ENCODE data around the gene ZNF462.
A peak's percentile ranks its signal among the peaks of the same experiment; 100 is the strongest.
"Not testable (repeated sequence)": the region's sequence is repeated elsewhere in the genome, so short reads cannot be mapped to it uniquely, and the experiment has no call there.

ZNF462 gene

GRCh38 chr9:106889061-106889590 is 26.2 kb downstream of the ZNF462 start:
- no peak for ATAC-seq

DNA sequence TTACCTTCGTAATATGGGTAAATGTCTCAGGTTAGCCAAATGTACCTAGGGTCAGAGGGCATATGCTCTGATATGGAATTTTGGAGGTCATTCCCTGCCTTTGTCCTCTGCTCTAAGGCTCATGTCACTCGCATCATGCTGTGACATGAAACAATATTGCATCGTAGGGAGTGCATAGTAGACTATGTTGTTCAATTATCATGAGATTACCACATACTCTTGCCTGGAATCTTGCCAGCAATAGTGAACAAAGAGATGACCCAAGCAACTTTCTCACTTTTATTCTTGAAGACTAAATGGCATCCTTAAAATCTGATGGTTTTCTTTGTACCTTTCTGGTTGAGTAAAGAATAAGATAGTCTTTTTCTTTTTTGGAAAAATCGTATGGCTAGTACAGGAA is 27.6 kb downstream of the ZNF462 start:
- ATAC-seq = no peak

GRCh38 chr9:106891286-106891685 is 28.3 kb downstream of the ZNF462 start:
- ATAC-seq = no peak

GRCh38 chr9:106892632-106893031 is 29.7 kb downstream of the ZNF462 start:
- ATAC-seq = no peak

DNA sequence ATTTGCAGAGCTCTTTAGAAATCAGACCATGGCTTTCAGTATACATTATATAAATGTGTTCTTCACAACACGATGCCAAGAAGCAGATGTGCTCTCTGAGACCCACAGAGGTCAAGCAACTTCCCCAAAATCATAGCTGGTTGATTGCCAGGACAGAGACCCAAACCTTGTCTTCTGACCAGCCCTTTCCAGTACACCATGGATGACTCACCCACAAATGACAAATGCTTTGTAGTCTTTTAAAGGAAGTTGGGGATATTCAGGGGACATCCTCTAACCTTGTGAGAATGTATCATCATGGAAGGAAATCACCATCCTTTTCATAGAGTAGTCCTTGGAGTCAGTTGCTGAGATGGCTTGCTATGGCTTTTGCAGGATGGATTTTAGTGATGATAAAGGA is 30.1 kb downstream of the ZNF462 start:
- no peak for ATAC-seq

GRCh38 chr9:106896695-106897094 is 33.7 kb downstream of the ZNF462 start:
- ATAC-seq = no peak

GRCh38 chr9:106897236-106897635 is 34.3 kb downstream of the ZNF462 start:
- ATAC-seq = no peak

DNA sequence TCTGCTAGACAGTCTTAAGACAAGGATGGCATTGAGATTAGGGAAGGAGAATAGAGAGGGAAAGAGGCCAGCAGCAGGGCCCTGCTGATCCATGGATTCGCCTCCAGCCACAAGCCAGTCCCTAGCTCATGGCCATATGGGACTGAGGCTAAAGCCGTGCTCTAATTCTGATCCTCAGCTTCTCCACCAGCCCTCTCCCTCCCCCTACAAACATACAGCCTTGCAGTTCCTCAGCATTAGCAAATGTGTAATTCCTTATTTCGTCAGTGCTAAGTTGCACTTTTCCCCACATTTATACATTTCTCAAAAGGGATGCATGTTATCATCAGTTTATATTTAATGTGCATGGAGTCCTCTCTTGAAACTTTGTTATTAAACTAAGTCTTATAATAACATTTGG is 34.8 kb downstream of the ZNF462 start:
- ATAC-seq = no peak

DNA sequence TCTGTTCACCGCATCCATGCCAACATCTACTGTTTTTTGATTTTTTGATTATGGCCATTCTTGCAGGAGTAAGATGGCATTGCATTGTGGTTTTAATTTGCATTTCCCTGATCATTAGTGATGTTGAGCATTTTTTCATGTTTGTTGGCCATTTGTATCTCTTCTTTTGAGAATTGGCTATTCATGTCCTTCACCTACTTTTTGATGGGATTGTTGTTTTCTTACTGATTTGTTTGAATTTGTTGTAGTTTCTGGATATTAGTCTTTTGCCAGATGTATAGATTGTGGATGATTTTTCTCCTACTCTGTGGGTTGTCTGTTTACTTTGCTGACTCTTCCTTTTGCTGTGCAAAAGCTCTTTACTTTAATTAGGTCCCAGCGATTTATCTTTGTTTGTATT is 37.6 kb downstream of the ZNF462 start:
- ATAC-seq = not testable (repeated sequence)

DNA sequence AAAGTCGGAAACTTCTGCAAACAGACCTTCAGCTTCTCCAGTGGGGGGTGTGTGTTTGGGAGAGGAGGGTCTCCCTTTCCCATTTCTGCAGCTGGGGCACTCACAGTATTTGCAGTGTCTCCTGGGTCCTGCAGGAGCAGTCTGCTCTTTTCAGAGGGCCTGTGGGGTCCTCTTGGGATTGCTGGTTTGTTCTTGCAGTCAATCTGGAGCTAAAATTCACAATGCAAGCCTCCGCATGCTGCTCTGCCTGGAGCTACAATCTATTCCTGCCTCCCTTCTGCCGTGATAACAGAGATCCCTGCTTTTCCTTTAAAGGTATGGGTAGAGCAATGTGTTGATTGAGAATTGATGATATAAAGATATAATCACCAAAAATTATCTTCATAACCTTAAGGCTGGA is 43.2 kb downstream of the ZNF462 start:
- no peak for ATAC-seq

DNA sequence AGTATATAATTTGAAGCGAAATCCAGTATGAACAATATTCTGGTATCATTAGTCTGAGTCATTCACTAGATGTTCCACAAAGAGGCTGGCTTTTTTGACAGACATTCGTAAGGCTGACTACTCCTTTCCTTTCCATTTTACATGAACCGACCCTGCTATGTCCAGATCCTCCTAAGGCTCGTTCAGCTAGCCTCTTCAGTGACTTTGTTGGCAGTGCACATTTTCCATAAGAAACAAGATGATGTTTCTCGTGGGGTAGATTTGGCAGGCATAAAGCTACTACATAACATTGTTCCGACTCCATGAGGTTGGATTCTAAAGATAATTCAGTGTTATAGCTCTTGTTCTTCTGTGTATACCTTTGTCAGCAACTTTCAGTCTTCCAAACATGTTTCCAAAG is 49.0 kb downstream of the ZNF462 start:
- ATAC-seq = no peak

DNA sequence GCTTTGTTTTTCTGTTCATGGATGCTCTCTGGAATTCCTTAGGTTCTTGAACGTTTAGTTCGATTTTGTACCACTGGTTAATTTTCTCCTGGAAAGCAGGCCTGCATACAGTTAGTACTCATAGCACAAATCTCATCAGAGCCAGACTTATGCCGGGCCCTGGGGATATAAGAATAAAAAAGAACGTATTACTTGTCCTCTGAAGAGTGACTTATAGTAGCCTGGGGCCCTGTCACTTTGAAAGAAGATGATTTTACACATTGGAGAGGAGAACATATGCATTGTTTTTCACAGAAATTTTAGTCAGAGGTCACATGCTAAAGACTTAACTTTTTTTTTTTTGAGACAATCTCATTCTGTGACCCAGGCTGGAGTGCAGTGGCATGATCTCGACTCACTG is 50.3 kb downstream of the ZNF462 start:
- ATAC-seq = no peak

GRCh38 chr9:106915851-106916250 is 52.9 kb downstream of the ZNF462 start:
- ATAC-seq = no peak

DNA sequence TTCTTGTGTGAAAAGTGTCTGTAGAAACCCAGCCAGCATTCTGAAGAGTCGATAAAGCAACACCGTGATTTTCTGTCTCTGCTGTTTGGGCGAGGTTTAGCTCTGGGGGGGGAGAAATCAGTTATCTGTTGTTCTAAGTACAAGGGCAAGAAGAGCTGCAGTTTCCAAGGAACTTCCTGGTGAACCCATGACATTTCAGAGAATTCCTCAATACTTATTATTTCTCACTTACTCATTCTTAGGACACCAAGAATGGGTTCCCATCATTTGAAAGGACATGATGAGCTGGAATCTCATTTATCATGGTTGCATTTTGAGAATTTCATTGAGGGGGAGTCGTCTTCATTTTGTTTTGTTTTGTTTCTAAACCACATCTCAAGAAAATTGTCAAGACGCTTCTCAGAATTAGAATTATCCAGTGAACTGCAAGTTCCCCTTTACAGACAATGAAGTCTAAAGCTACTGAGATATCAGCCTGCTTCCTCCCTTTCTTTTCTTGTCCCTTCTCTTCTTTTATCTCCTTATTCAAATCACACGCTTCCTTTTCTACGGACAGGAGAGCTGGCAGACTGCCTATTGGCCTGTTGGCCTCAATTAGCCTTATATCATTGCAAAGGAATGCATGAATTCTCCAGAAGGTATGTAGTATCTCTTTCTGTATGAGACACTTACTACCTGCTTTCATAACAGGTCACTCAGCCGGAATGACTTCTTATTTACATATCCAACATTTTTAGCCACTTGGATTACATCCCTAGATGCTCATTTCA is 53.7 kb downstream of the ZNF462 start:
- no peak for ATAC-seq

GRCh38 chr9:106918825-106919509 is 56.0 kb downstream of the ZNF462 start:
- no peak for ATAC-seq

DNA sequence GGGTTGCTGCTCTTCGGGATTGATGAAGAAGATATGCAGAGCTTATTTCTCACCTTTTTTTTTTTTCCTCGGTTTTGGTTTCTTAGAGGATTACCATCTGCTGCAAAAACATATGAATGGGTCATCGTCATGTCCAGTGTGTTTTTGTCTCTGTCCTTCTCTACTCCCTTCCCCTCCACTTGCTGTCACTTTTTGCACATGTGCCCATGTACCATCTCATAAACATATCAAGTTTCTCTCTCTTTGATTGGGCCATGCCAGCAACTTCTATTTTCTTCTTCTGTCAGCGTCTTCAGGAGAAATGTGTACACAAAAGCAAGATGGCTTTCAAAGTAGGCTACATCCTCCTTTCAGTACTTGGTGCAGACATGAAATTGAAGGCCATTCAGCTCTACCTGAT is 57.1 kb downstream of the ZNF462 start:
- no peak for ATAC-seq

- ATAC-seq = no peak
These were observed 57.8 kb downstream of the ZNF462 start for GRCh38 chr9:106920701-106921283.

- ATAC-seq = peak in 1 of 2 donors; percentile 28
These were observed 58.5 kb downstream of the ZNF462 start for GRCh38 chr9:106921341-106921899.

GRCh38 chr9:106922026-106922425 is 59.1 kb downstream of the ZNF462 start:
- no peak for ATAC-seq

GRCh38 chr9:106925392-106925791 is 62.4 kb downstream of the ZNF462 start:
- no peak for ATAC-seq

DNA sequence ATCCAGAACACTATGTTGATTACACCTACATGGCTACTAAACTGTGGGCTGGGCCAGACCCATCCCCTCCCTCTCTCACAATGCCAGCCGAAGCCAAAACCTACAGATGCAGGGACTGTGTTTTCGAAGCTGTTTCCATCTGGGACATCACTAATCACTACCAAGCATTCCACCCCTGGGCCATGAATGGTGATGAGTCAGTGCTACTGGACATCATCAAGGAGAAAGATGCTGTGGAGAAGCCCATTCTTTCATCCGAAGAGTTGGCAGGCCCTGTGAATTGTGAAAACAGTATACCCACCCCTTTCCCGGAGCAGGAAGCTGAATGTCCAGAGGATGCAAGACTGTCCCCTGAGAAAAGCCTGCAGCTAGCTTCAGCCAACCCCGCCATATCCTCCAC is 65.0 kb downstream of the ZNF462 start:
- ATAC-seq = no peak

- no peak for ATAC-seq
These were observed 65.4 kb downstream of the ZNF462 start for GRCh38 chr9:106928350-106928749.

DNA sequence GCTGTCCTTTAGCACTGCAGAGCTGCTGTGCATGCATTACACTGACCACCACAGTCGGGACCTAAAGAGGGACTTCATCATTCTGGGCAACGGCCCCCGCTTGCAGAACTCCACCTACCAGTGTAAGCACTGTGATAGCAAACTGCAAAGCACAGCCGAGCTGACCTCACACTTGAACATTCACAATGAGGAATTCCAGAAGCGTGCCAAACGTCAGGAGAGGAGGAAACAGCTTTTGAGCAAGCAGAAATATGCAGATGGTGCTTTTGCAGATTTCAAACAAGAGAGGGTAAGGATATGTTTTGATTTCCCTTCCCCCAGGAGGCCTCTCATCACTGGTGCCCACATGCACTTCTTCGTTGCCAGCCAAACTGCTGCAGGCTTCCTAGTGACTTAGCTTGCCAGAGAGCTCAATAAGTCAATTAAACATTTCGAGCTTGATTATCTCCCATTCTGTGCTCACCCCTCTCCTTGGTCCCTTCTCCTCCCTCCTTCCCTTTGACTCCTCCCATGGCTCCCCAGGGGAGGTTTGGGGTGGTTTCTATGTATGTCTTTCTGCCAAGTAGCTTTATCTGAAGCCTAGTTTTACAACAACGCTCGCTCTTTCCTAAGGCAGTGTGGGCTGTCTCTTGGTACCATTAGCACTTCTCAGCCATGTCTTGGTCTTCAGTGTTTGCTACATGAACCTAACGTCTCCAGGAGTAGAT is 66.7 kb downstream of the ZNF462 start:
- ATAC-seq = no peak

All from activated CD4-positive, CD25-positive, alpha-beta regulatory T cell treated with anti-CD3 and anti-CD28 coated beads, Interleukin-2, amount 50 U/mL, for 24 hours (primary cell).